ENCODE data around the gene PHF3.

- TF ChIP-seq POLR2AphosphoS5 (IDR thresholded peaks at IDR 0.05; ENCODE audit: low read depth, low read length) (no peak), POLR2A (IDR thresholded peaks at IDR 0.05; ENCODE audit: low read depth, low read length) (no peak)
Measured at GRCh38 chr6:63739094-63739687, 103.6 kb downstream of the PHF3 start.

Data from GM12892 (cell line).